HG02840 (cell line): ENCODE results near the gene TBX18.

Experiments used
- ATAC-seq: cut with Tn5 transposase; IDR thresholded peaks from one replicate; pipeline ENCODE4 v1.9.1; 2021; ENCODE audit warnings: mild to moderate bottlenecking, moderate library complexity, moderate number of reproducible peaks; ENCODE audit not compliant: unreplicated experiment, low FRiP score

TBX18 gene

DNA sequence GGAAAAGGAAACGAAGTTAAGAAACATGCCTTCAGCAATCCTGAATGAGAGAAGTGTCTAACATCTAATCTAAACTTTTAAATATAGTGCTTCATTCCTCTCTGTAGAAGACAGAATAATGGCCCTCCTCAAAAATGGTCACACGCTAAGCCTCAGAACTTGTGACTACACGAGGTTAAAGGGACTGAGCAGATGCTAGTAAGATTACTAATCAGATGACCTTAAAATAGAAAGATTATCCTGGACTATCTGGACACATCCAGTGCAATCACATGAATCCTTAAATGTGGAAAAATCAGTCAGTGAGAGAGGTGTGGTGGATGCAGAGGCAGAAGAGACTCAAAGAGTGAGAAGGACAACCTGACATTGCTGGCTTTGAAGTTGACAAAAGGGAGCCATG, 126.1 kb downstream of the TBX18 start:
- no peak for ATAC-seq
